PC-3 (cell line): ENCODE results near the gene GULP1. TPM values are rescaled to one million over a fixed set of nuclear protein-coding genes. Genes with fewer than 3 reads are reported as not detected.

Source experiments
- ATAC-seq: fragments of 200-7000 bp; cut with Tn5 transposase; 2 replicates; pipeline ENCODE4 v1.9.1; 2020; ENCODE audit warnings: mild to moderate bottlenecking, moderate library complexity
- BruUV-seq: library from RNA; stranded (reverse); fragments of 400-500 nt; replicated peaks from 2 replicates; lab custom pipeline; 2021; lab: Mats Ljungman, UMichigan
- CTCF ChIA-PET: fragments of 300-600 bp; sonication (Branson Sonifier 250); formaldehyde crosslinking; loops from one replicate; lab custom pipeline; 2022; ENCODE audit warnings: antibody characterized with exemption; lab: Charles Lee
- POLR2A ChIA-PET: fragments of 300-600 bp; sonication (Branson Sonifier 250); formaldehyde crosslinking; loops from one replicate; lab custom pipeline; 2022; ENCODE audit warnings: antibody characterized with exemption; ENCODE audit not compliant: unreplicated experiment; lab: Charles Lee
- DNase-seq: peaks from one replicate; pipeline ENCODE4 v3.0.0-alpha.2; 2015
- H2AFZ ChIP-seq: fragments of 300-600 bp; sonication (generic); 2 replicates; pipeline ENCODE4 v1.6.0; 2016; ENCODE audit warnings: antibody characterized with exemption, low read length
- H3F3A ChIP-seq: fragments of 300-600 bp; sonication (generic); one replicate; pipeline ENCODE4 v1.6.0; 2017; ENCODE audit warnings: antibody characterized with exemption, low read length, control low read depth, mild to moderate bottlenecking; ENCODE audit not compliant: unreplicated experiment
- H3K27ac ChIP-seq: fragments of 300-600 bp; sonication (generic); 2 replicates; pipeline ENCODE4 v1.5.1; 2016; ENCODE audit warnings: mild to moderate bottlenecking, low read length
- H3K27me3 ChIP-seq: fragments of 300-600 bp; sonication (generic); 2 replicates; pipeline ENCODE4 v1.6.1; 2016; ENCODE audit warnings: low read length, mixed read lengths
- H3K36me3 ChIP-seq: fragments of 300-600 bp; sonication (generic); 2 replicates; pipeline ENCODE4 v1.6.1; 2016; ENCODE audit warnings: low read depth, mixed run types, low read length, mixed read lengths
- H3K4me1 ChIP-seq: fragments of 300-600 bp; sonication (generic); 2 replicates; pipeline ENCODE4 v1.5.1; 2016; ENCODE audit warnings: low read length; ENCODE audit not compliant: insufficient read depth
- H3K4me2 ChIP-seq: fragments of 300-600 bp; sonication (generic); 2 replicates; pipeline ENCODE4 v1.6.0; 2016; ENCODE audit warnings: low read length
- H3K4me3 ChIP-seq: fragments of 300-600 bp; sonication (generic); 2 replicates; pipeline ENCODE4 v1.5.1; 2016; ENCODE audit warnings: mild to moderate bottlenecking, low read length, mixed read lengths
- H3K79me2 ChIP-seq: fragments of 300-600 bp; sonication (generic); 2 replicates; pipeline ENCODE4 v1.6.1; 2017; ENCODE audit warnings: low read length, mixed read lengths
- H3K9ac ChIP-seq: fragments of 300-600 bp; sonication (generic); 2 replicates; pipeline ENCODE4 v1.6.0; 2016; ENCODE audit warnings: mild to moderate bottlenecking, low read length
- H3K9me2 ChIP-seq: fragments of 300-600 bp; sonication (generic); replicated peaks from 2 replicates; pipeline ENCODE4 v1.6.1; 2016; ENCODE audit warnings: mixed run types, low read length, mixed read lengths
- H3K9me3 ChIP-seq: fragments of 300-600 bp; sonication (generic); 2 replicates; pipeline ENCODE4 v1.6.1; 2016; ENCODE audit warnings: low read length, mixed read lengths
- H4K20me1 ChIP-seq: fragments of 300-600 bp; sonication (generic); 2 replicates; pipeline ENCODE4 v1.6.1; 2016; ENCODE audit warnings: low read length, mixed read lengths
- EZH2 ChIP-seq: fragments of 300-600 bp; sonication (generic); IDR thresholded peaks from one replicate; pipeline ENCODE4 v1.6.1; 2017; ENCODE audit warnings: antibody characterized with exemption, mild to moderate bottlenecking, low read length; ENCODE audit not compliant: unreplicated experiment
- EZH2phosphoT487 ChIP-seq: fragments of 300-600 bp; sonication (generic); IDR thresholded peaks from 2 replicates; pipeline ENCODE4 v1.6.1; 2018; ENCODE audit warnings: mild to moderate bottlenecking, antibody characterized with exemption, low read length, borderline replicate concordance
- intact Hi-C: fragments of 100-400 bp; cut with micrococcal nuclease; formaldehyde crosslinking; loops from 2 replicates; pipeline ENCODE4 v1.9.0; 2023
- total RNA-seq: library from RNA; depleted of rRNA; stranded (reverse); fragments of >200 nt; gene quantifications from 2 replicates; pipeline ENCODE4 v1.2.3, GENCODE V29; 2014
- TF ChIP-seq, protein P1 (sequence below): fragments of 300-600 bp; sonication (generic); conservative IDR thresholded peaks from 2 replicates; pipeline ENCODE4 v1.5.1; 2017; ENCODE audit warnings: antibody characterized with exemption, low read depth, mild to moderate bottlenecking, low read length

GULP1 gene
- total RNA-seq, 1 experiment from 2014 or later: 25.5 TPM

DNA sequence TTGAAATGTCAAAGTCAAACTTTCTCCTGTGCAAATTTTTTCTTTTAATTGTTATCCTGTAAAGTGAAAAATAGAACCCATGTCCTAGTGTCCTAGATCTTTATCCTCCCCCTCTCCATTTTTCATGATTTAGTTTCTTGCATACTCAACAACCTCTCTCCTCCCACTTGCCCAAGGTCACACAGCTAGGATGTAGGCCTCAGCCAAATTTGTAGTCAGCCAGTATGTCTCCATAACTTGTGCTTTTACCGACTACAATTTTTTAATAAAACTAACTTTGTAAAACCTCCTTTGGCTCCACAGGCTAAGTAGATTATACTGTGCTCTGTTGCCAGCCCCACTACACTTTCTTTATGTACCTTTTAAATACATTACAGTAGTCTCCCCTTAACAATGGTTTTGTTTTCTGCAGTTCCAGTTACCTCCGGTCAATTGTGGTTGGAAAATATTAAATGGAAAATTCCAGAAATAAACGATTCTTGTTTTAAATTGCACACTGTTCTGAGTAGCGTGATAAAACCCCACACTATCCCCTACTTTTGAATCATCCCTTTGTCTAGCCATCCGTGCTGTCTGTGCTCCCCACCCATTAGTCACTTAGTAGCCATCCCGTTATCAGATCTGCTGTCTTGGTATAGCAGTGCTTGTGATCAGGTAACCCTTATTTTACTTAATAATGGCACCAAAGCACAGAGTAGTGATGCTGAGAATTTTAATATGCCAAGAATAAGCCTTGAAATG lies 22.8 kb downstream of the GULP1 start:
- intact Hi-C loops: no loop called here
- Histone ChIP-seq H3K36me3 (no peaks in the 10 kb centered on the region), H3K27ac (peak overlapping the region; percentile 79), H3K27me3 (no peaks in the 10 kb centered on the region), H3F3A (no peaks in the 10 kb centered on the region), H3K4me3 (no peak overlapping the region), H3K4me2 (peak overlapping the region; percentile 12; the same call in 1 of the 2 replicates), H4K20me1 (no peaks in the 10 kb centered on the region), H3K9ac (no peak overlapping the region), H3K9me2 (no peaks in the 10 kb centered on the region), H3K79me2 (peaks cover 43% of the 10 kb centered on the region), H2AFZ (0 out of 2 replicates have a peak overlapping the region, but pooled peaks have one; percentile 23), H3K9me3 (0 out of 2 replicates have a peak, but pooled peaks cover 5% of the 10 kb centered on the region), H3K4me1 (peaks cover 30% of the 10 kb centered on the region)
- POLR2A ChIA-PET: no interaction called here
- ATAC-seq: peak; percentile 53
- TF ChIP-seq, protein P1, sequence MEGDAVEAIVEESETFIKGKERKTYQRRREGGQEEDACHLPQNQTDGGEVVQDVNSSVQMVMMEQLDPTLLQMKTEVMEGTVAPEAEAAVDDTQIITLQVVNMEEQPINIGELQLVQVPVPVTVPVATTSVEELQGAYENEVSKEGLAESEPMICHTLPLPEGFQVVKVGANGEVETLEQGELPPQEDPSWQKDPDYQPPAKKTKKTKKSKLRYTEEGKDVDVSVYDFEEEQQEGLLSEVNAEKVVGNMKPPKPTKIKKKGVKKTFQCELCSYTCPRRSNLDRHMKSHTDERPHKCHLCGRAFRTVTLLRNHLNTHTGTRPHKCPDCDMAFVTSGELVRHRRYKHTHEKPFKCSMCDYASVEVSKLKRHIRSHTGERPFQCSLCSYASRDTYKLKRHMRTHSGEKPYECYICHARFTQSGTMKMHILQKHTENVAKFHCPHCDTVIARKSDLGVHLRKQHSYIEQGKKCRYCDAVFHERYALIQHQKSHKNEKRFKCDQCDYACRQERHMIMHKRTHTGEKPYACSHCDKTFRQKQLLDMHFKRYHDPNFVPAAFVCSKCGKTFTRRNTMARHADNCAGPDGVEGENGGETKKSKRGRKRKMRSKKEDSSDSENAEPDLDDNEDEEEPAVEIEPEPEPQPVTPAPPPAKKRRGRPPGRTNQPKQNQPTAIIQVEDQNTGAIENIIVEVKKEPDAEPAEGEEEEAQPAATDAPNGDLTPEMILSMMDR: no peak
- TF ChIP-seq EZH2phosphoT487 (no peak), EZH2 (no peak)
- DNase-seq: peak; percentile 44
- CTCF ChIA-PET: no interaction called here
- TSS peak; percentile 67 for BruUV-seq

DNA sequence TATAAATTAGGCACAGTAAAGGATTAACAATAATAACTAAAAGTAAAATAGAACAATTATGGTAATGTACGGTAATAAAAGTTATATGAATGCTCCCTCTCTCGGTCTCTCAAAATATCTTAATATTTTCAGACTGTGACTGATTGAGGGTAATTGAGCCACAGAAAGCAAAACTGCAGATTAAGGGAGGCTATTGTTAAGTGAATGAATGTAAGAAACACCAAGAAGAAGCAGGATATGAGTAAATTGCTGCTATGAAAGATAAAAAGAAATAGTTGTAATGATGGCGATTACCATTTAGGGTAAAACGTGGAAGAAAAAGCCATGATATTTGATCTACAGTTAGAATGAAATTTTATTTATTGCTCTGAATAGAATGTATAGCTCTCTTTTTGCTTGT lies 24.1 kb downstream of the GULP1 start:
- ChIA-PET CTCF (no interaction called here), POLR2A (no interaction called here)
- H3K27me3 ChIP-seq: no peaks in the 10 kb centered on the region
- no peak overlapping the region for H3K4me2 ChIP-seq
- BruUV-seq: no TSS peak
- H3K9me2 ChIP-seq: no peaks in the 10 kb centered on the region
- H3K79me2 ChIP-seq: peaks cover 48% of the 10 kb centered on the region
- H3F3A ChIP-seq: no peaks in the 10 kb centered on the region
- H3K4me3 ChIP-seq: no peak overlapping the region
- H3K9ac ChIP-seq: no peak overlapping the region
- 0 out of 2 replicates have a peak, but pooled peaks cover 5% of the 10 kb centered on the region for H3K9me3 ChIP-seq
- H4K20me1 ChIP-seq: no peaks in the 10 kb centered on the region
- H3K27ac ChIP-seq: no peak overlapping the region
- ATAC-seq (no peak), DNase-seq (no peak)
- H2AFZ ChIP-seq: no peak overlapping the region
- peaks cover 30% of the 10 kb centered on the region for H3K4me1 ChIP-seq
- TF ChIP-seq, protein P1: no peak
- no peak for TF ChIP-seq EZH2phosphoT487
- peaks cover 4% of the 10 kb centered on the region; the same call in 1 of the 2 replicates for H3K36me3 ChIP-seq
- intact Hi-C loops: no loop called here

- Histone ChIP-seq H3K4me3 (no peak overlapping the region), H3K79me2 (peaks cover 46% of the 10 kb centered on the region), H3K4me2 (no peak overlapping the region), H3F3A (no peaks in the 10 kb centered on the region), H2AFZ (no peak overlapping the region), H3K27ac (peak overlapping the region; percentile 23; the same call in 1 of the 2 replicates), H3K27me3 (no peaks in the 10 kb centered on the region), H3K36me3 (peaks cover 4% of the 10 kb centered on the region; the same call in 1 of the 2 replicates), H3K9me3 (0 out of 2 replicates have a peak, but pooled peaks cover 5% of the 10 kb centered on the region), H4K20me1 (no peaks in the 10 kb centered on the region), H3K4me1 (peaks cover 30% of the 10 kb centered on the region), H3K9me2 (no peaks in the 10 kb centered on the region), H3K9ac (no peak overlapping the region)
- intact Hi-C loops: no loop called here
- CTCF ChIA-PET: no interaction called here
- no peak; the same call in 1 of the 2 replicates for ATAC-seq
- BruUV-seq: no TSS peak
- POLR2A ChIA-PET: no interaction called here
- DNase-seq: no peak
- TF ChIP-seq EZH2 (no peak), EZH2phosphoT487 (no peak)
- TF ChIP-seq, protein P1: no peak
Observed at GRCh38 chr2:188316342-188316741, 24.7 kb downstream of the GULP1 start.
